Transverse colon (tissue), 4 donors: ENCODE results near the gene RANBP9. TPM values are rescaled to one million over a fixed set of nuclear protein-coding genes. Genes with fewer than 3 reads are reported as not detected.

ENCODE experiments used
- DNase-seq: peaks from one replicate; pipeline ENCODE4 v3.0.0-alpha.2; 2019
- H3K27ac ChIP-seq, 4 donors: fragments of 200-600 bp; sonication (generic); 2 replicates each; pipeline ENCODE4 v1.5.1; 2016 to 2018; ENCODE audit warnings: inconsistent platforms in 4 of 4
- H3K27me3 ChIP-seq: fragments of 200-600 bp; sonication (generic); 2 replicates; pipeline ENCODE4 v1.5.1; 2017; ENCODE audit warnings: inconsistent platforms
- H3K36me3 ChIP-seq, 4 donors: fragments of 200-600 bp; sonication (generic); 2 replicates each; pipeline ENCODE4 v1.5.1; 2017 to 2019; ENCODE audit warnings: inconsistent platforms in 4 of 4
- H3K4me1 ChIP-seq, 4 donors: fragments of 200-600 bp; sonication (generic); 2 replicates each; pipeline ENCODE4 v1.5.1; 2017 to 2020; ENCODE audit warnings: inconsistent platforms in 4 of 4
- H3K4me3 ChIP-seq, 4 donors: fragments of 200-600 bp; sonication (generic); 1 replicate in 1 of 4; 2 replicates in 3 of 4; pipeline versions ENCODE4 v1.5.1 to v1.6.1; 2017 to 2019; ENCODE audit warnings: inconsistent platforms in 4 of 4
- H3K9me3 ChIP-seq, 2 donors: fragments of 200-600 bp; sonication (generic); 2 replicates each; pipeline ENCODE4 v1.5.1; 2017 to 2019; ENCODE audit warnings: inconsistent platforms in 2 of 2
- EP300 ChIP-seq: sonication (generic); formaldehyde crosslinking; IDR thresholded peaks from one replicate; pipeline ENCODE4 v1.6.1; 2017; ENCODE audit warnings: antibody characterized with exemption, low read depth
- POLR2A ChIP-seq: fragments of 450-650 bp; IDR thresholded peaks from one replicate; pipeline ENCODE4 v1.6.1; 2016; ENCODE audit warnings: antibody characterized with exemption, mild to moderate bottlenecking, moderate library complexity
- POLR2AphosphoS5 ChIP-seq, 3 donors: sonication (generic); formaldehyde crosslinking; IDR thresholded peaks; one replicate each; pipeline ENCODE4 v1.6.1; 2016; ENCODE audit warnings: antibody characterized with exemption in 3 of 3
- WGBS, 2 donors: methylation state at CpG; one replicate each; pipeline ENCODE4 v1.1.5; 2018; ENCODE audit warnings: low coverage in 1 of 2; 5-methylcytosine and 5-hydroxymethylcytosine counted together
- in situ Hi-C, 4 donors: fragments of 200-750 bp; cut with MboI; loops; one replicate each; pipeline versions ENCODE4 v1.15.0 to v1.15.1; 2017; ENCODE audit warnings: low sequenced_read_pairs in 3 of 4, low pct_ligation_motif_present in 1 of 4, low pct_unique_long_range_greater_than_20kb in 1 of 4
- intact Hi-C: fragments of 100-400 bp; cut with DNase I; formaldehyde crosslinking; loops from one replicate; pipeline ENCODE4 v1.15.1; 2023; ENCODE audit warnings: low total_unique reads
- total RNA-seq, 4 donors: library from RNA; depleted of rRNA; stranded (reverse); fragments of >200 nt; gene quantifications; one replicate each; pipeline ENCODE4 v1.1.0, GENCODE V29; 2016
- TF ChIP-seq, protein P1 (sequence below), 5 experiments: fragments of 200-600 bp in 3 of 5; fragments of 450-650 bp in 2 of 5; sonication (generic) in 3 of 5; IDR thresholded peaks; 1 replicate in 2 of 5; 2 replicates in 3 of 5; pipeline ENCODE4 v1.5.1; 2016 to 2017; ENCODE audit warnings: antibody characterized with exemption in 5 of 5, inconsistent platforms in 3 of 5, mild to moderate bottlenecking in 2 of 5, moderate library complexity in 1 of 5

RANBP9 gene
- total RNA-seq, 4 donors from 2014 or later = 17.9 to 40.8 (median 37.4) TPM

DNA sequence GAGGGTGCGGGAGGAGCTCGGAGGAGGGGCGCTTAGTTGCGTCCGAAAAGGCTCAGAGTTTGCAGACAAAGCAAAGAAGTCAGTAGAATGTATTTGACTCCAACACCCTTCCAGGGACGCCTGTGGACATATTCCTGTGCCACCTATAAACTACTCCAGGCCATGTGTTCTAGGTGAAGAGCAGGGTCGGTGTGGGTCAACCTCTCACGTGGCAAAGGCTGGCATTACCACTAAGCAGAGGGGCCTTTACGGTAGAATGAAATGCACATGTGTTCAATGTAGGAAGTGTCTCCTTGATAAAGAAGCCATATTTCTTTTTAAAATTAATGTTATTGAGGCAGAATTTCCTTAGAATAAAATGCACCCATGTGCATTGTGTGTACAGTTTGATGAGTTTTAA is 121.8 kb downstream of the RANBP9 start:
- in situ Hi-C loops (loop anchor here in 1 of 4 donors (25.0 kb wide), 1 partner anchor 402 kb away; no protein-coding TSS in a partner anchor), intact Hi-C loops (no loop called here)
- DNase-seq = no peak
- H3K27me3 ChIP-seq = no peaks in the 10 kb centered on the region
- H3K9me3 ChIP-seq = no peaks in the 10 kb centered on the region
- no peaks in the 10 kb centered on the region for H3K4me1 ChIP-seq
- WGBS, 2 donors = 91 to 95% methylated on average over 4 to 9 of the region's 9 CpGs
- H3K4me3 ChIP-seq = no peak overlapping the region
- H3K36me3 ChIP-seq = peaks cover 0 to 4% (median 0%) of the 10 kb centered on the region in 4 donors
- no peak overlapping the region for H3K27ac ChIP-seq
- TF ChIP-seq POLR2AphosphoS5 (IDR thresholded peaks at IDR 0.05) (no peak), EP300 (no peak), POLR2A (no peak)
- TF ChIP-seq, protein P1, sequence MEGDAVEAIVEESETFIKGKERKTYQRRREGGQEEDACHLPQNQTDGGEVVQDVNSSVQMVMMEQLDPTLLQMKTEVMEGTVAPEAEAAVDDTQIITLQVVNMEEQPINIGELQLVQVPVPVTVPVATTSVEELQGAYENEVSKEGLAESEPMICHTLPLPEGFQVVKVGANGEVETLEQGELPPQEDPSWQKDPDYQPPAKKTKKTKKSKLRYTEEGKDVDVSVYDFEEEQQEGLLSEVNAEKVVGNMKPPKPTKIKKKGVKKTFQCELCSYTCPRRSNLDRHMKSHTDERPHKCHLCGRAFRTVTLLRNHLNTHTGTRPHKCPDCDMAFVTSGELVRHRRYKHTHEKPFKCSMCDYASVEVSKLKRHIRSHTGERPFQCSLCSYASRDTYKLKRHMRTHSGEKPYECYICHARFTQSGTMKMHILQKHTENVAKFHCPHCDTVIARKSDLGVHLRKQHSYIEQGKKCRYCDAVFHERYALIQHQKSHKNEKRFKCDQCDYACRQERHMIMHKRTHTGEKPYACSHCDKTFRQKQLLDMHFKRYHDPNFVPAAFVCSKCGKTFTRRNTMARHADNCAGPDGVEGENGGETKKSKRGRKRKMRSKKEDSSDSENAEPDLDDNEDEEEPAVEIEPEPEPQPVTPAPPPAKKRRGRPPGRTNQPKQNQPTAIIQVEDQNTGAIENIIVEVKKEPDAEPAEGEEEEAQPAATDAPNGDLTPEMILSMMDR (IDR thresholded peaks at IDR 0.05) = no peak

DNA sequence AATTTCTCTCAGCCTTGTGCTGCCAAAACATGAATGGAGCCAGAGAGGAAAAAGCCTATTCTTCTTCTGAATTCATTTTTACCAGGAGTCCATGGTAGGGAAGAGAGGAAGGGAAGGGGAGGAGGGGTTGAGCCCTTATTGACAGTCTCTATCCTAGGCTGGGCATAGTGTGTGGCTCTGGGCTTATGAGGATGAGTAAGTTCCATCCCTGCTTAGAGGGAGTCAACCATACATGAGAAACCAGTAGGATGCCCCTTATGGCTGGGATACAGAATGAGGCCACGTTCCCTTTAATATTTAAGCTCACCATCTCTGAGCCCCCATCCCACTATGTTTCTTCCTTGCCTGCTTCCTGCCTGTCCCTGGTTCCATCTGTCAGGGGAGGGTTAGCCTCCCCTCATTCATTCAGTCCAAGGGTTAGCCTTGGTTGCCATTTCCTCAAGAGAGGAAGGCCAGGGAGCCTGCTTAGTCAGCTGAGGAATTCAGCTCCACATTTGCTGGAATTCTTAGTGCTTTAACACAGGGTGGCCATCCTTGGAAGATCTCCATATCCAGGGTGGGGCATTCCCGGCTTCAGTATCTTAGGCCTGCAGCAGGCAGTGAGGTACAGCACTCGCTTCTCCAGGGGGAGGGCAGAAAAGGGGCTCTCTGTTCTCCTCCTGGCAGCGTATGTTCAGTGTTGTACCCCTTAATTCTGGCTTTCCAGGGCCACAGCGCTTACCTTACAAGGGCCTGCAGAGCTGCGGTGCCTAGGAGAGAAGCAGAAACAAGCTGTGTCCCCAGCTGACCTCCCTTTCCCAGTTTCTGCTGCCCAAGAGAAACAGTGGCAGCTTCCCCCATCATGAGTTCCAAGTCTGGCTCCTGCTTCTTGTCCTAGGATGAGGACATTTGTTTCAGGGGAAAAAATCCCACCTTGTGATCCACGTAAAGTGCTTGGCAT is 124.8 kb downstream of the RANBP9 start:
- in situ Hi-C loops = loop anchor here in 1 of 4 donors (25.0 kb wide), 1 partner anchor 400 kb away; no protein-coding TSS in a partner anchor
- no peak for TF ChIP-seq POLR2AphosphoS5 (IDR thresholded peaks at IDR 0.05)
- TF ChIP-seq POLR2A = no peak
- TF ChIP-seq EP300 = no peak
- TF ChIP-seq, protein P1 (IDR thresholded peaks at IDR 0.05) = no peak
- Histone ChIP-seq H3K36me3 (peaks cover 0 to 1% (median 0%) of the 10 kb centered on the region in 4 donors), H3K4me3 (no peak overlapping the region), H3K27ac (no peak overlapping the region), H3K9me3 (no peaks in the 10 kb centered on the region), H3K27me3 (no peaks in the 10 kb centered on the region), H3K4me1 (no peaks in the 10 kb centered on the region)
- intact Hi-C loops = no loop called here
- 100% methylated on average over 2 to 7 of the region's 7 CpGs for WGBS, 2 donors
- no peak for DNase-seq

DNA sequence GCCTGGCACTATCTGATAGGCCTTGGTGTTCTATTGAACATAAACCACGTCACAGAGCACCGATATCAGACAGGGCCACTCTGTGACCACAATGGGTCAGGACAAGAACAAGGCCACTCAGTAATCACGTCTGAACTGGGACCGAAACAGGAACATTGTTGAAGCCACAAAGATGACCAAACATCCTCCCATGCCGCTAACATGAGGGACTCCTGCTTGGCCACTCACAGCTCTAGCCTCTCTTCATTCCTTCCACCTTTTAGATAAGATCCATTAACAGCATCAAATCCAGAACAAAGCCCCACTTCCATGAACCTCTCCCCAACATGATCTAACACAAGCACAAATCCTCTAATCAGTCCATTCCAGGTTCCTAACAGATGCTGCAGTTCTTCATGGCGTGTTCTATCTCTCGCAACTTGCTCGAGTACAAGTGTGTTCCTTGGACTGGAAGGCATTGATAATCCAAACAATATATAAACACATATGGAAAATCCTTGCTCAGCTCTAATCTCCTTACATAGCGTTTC is 129.9 kb downstream of the RANBP9 start:
- Histone ChIP-seq H3K27me3 (no peaks in the 10 kb centered on the region), H3K27ac (no peak overlapping the region), H3K4me1 (no peaks in the 10 kb centered on the region), H3K36me3 (peaks cover 0 to 10% (median 3%) of the 10 kb centered on the region in 4 donors), H3K4me3 (no peak overlapping the region), H3K9me3 (no peaks in the 10 kb centered on the region)
- DNase-seq = no peak
- intact Hi-C loops = no loop called here
- WGBS, 2 donors = 89 to 94% methylated on average over 8 to 9 of the region's 9 CpGs
- in situ Hi-C loops = loop anchor here in 1 of 4 donors (25.0 kb wide), 1 partner anchor 394 kb away; no protein-coding TSS in a partner anchor
- no peak for TF ChIP-seq POLR2AphosphoS5 (IDR thresholded peaks at IDR 0.05)
- TF ChIP-seq, protein P1 (IDR thresholded peaks at IDR 0.05) = no peak
- TF ChIP-seq EP300 = no peak
- no peak for TF ChIP-seq POLR2A

DNA sequence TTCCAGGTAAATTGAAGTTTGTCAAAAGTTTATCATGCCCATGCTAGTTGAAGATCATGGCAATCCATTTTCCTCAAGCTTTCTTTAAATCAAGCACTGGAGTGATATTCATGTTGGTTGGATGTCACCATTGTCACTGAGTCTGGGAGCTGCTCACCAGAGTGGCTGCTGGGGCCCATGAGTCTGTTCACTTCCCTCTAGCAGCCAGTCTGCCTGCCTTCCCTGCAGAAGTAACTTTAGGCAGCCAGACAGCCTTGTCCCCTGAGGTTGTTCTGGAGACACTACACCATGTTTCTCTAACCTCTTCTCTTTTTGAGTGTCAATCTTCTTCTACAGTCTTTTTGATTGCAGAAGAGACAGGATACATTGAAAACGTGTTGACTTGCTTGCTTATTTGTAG is 131.7 kb downstream of the RANBP9 start:
- DNase-seq = no peak
- Histone ChIP-seq H3K4me1 (peaks cover 0 to 10% (median 2%) of the 10 kb centered on the region in 4 donors), H3K4me3 (no peak overlapping the region), H3K27ac (no peak overlapping the region), H3K27me3 (no peaks in the 10 kb centered on the region), H3K9me3 (no peaks in the 10 kb centered on the region), H3K36me3 (peaks cover 0 to 10% (median 3%) of the 10 kb centered on the region in 4 donors)
- intact Hi-C loops = no loop called here
- in situ Hi-C loops = loop anchor here in 1 of 4 donors (25.0 kb wide), 1 partner anchor 393 kb away; no protein-coding TSS in a partner anchor
- 51 to 62% methylated on average over 1 of the region's 1 CpG for WGBS, 2 donors
- no peak for TF ChIP-seq POLR2AphosphoS5 (IDR thresholded peaks at IDR 0.05)
- no peak for TF ChIP-seq EP300
- TF ChIP-seq POLR2A = no peak
- TF ChIP-seq, protein P1 (IDR thresholded peaks at IDR 0.05) = no peak
